ENCODE data around the gene SVOPL. TPM values are rescaled to one million over a fixed set of nuclear protein-coding genes. Genes with fewer than 3 reads are reported as not detected.

SVOPL gene
- total and polyA plus RNA-seq, 2 donors (not counting 3 experiments of a cell fraction or from before 2014, with no cell fraction given): not detected

DNA sequence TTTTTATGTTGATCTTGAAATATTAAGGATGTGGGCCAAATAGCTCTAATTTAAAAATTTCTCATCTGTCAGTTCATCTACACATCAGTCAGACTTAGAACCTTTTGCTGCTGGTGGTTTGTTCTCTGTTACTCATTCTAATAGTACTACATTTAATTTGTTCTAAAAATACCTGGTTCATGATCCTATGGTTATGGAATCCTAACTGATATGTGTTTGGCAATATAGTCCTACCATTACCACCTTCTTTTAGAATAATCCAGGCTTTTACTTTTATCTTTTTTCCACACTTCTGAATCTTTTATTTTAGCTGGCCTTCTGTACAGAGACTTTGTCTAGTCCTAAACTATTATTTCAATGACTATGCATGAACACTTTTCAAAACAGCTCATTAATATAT lies 116.9 kb downstream of the SVOPL start:
- FAIRE-seq: no peak
- Histone ChIP-seq H3K36me3 (ENCODE audit: control insufficient read depth in 2 of 2, extremely low read depth in 1 of 2, insufficient read depth in 2 of 2, low read length in 2 of 2) (peaks cover 2 to 16% of the 10 kb centered on the region in 2 experiments), H3K9me3 (replicated peaks; ENCODE audit: control insufficient read depth, insufficient read depth, low read length) (no peaks in the 10 kb centered on the region), H3K4me1 (ENCODE audit: control insufficient read depth, extremely low read depth, insufficient read depth, low read length) (no peaks in the 10 kb centered on the region), H2AFZ (ENCODE audit: low read depth, low read length) (no peak overlapping the region), H4K20me1 (replicated peaks; ENCODE audit: control insufficient read depth, extremely low read depth, insufficient read depth, low read length) (no peaks in the 10 kb centered on the region), H3K9ac (replicated peaks; ENCODE audit: extremely low read depth, insufficient read depth, low read length) (no peak overlapping the region), H3K27ac (ENCODE audit: insufficient read depth, low read depth, low read length) (no peak overlapping the region), H3K4me3 (replicated peaks in 1 of 3; ENCODE audit: insufficient read depth in 1 of 3, low read depth in 1 of 3, low read length in 3 of 3) (no peak overlapping the region), H3K27me3 (ENCODE audit: control insufficient read depth in 2 of 2, insufficient read depth in 2 of 2, low read length in 2 of 2) (no peaks in the 10 kb centered on the region), H3K4me2 (ENCODE audit: insufficient read depth, low read length) (no peak overlapping the region), H3K79me2 (ENCODE audit: control insufficient read depth, insufficient read depth, low read length) (no peaks in the 10 kb centered on the region), H3K9me1 (replicated peaks; ENCODE audit: control insufficient read depth, extremely low read depth, insufficient read depth, low read length) (no peaks in the 10 kb centered on the region)
- dilution Hi-C loops (cut with MboI; ENCODE audit: extremely low pct_ligation_motif_present, low sequenced_read_pairs) (no loop called here), intact Hi-C loops (cut with micrococcal nuclease) (no loop called here)
- no peak for DNase-seq (ENCODE audit: low read depth, low spot score)
- CTCF ChIA-PET: interaction anchor here (1.1 kb wide), 1 partner anchor 20 kb away, joined by 3 read pairs; no protein-coding TSS in a partner anchor
- TF ChIP-seq CTCF (IDR thresholded peaks at IDR 0.05; ENCODE audit: extremely low read depth in 1 of 2, insufficient read depth in 1 of 2, low read depth in 1 of 2, low read length in 2 of 2) (no peak), GATA2 (IDR thresholded peaks at IDR 0.05; ENCODE audit: insufficient read depth, insufficient read length, low read depth, low read length) (no peak), POLR2AphosphoS5 (IDR thresholded peaks at IDR 0.05; ENCODE audit: insufficient read depth, low read depth, low read length) (no peak), MYC (IDR thresholded peaks at IDR 0.05; ENCODE audit: low read depth, low read length) (no peak), EZH2 (IDR thresholded peaks at IDR 0.05; ENCODE audit: borderline replicate concordance, low read depth, low read length, severe bottlenecking) (no peak)
- TF ChIP-seq, protein P1, sequence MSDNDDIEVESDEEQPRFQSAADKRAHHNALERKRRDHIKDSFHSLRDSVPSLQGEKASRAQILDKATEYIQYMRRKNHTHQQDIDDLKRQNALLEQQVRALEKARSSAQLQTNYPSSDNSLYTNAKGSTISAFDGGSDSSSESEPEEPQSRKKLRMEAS (IDR thresholded peaks at IDR 0.05; ENCODE audit: insufficient read depth, insufficient read length): no peak
- BruUV-seq (replicated peaks): no TSS peak
- POLR2A ChIA-PET: no interaction called here
